ENCODE data around the gene PCDHGA10.

The PCDHGA10 gene

DNA sequence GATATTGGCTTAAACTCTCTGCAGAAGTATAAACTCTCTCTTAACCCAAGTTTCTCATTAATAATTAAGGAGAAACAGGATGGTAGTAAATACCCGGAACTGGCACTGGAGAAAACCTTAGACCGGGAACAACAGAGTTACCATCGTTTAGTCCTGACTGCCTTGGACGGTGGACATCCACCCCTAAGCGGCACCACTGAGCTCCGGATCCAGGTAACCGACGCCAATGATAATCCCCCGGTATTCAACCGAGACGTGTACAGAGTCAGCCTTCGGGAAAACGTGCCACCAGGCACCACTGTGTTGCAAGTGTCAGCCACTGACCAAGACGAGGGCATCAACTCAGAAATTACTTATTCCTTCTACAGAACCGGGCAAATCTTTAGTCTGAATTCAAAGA lies 14.2 kb upstream of the PCDHGA10 start:
- H3K27me3 ChIP-seq (ENCODE audit: insufficient read depth, low read length, poor library complexity, severe bottlenecking), result no peaks in the 10 kb centered on the region
- no peaks in the 10 kb centered on the region for H3K9me3 ChIP-seq (ENCODE audit: insufficient read depth, low read depth, low read length)
- H2AFZ ChIP-seq (ENCODE audit: low read length), result no peak overlapping the region
- no peaks in the 10 kb centered on the region for H4K20me1 ChIP-seq (ENCODE audit: insufficient read depth, low read length, poor library complexity, severe bottlenecking)
- H3K36me3 ChIP-seq (ENCODE audit: insufficient read depth, low read length), result no peaks in the 10 kb centered on the region
- no peaks in the 10 kb centered on the region for H3F3A ChIP-seq (ENCODE audit: low read depth)
- H3K79me2 ChIP-seq (ENCODE audit: insufficient read depth, low read length), result no peaks in the 10 kb centered on the region
- no peaks in the 10 kb centered on the region for H3K9me2 ChIP-seq (replicated peaks; ENCODE audit: low read depth, low read length)
- no peak overlapping the region for H3K4me2 ChIP-seq (ENCODE audit: low read depth, low read length, poor library complexity, severe bottlenecking)
- no peaks in the 10 kb centered on the region for H3K4me1 ChIP-seq (ENCODE audit: insufficient read depth, low read length, poor library complexity, severe bottlenecking)
- H3K9ac ChIP-seq (ENCODE audit: low read depth, low read length, poor library complexity, severe bottlenecking), result no peak overlapping the region
- H3K4me3 ChIP-seq (ENCODE audit: low read length, poor library complexity, severe bottlenecking), result no peak overlapping the region
- TF ChIP-seq, protein P1, sequence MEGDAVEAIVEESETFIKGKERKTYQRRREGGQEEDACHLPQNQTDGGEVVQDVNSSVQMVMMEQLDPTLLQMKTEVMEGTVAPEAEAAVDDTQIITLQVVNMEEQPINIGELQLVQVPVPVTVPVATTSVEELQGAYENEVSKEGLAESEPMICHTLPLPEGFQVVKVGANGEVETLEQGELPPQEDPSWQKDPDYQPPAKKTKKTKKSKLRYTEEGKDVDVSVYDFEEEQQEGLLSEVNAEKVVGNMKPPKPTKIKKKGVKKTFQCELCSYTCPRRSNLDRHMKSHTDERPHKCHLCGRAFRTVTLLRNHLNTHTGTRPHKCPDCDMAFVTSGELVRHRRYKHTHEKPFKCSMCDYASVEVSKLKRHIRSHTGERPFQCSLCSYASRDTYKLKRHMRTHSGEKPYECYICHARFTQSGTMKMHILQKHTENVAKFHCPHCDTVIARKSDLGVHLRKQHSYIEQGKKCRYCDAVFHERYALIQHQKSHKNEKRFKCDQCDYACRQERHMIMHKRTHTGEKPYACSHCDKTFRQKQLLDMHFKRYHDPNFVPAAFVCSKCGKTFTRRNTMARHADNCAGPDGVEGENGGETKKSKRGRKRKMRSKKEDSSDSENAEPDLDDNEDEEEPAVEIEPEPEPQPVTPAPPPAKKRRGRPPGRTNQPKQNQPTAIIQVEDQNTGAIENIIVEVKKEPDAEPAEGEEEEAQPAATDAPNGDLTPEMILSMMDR (conservative IDR thresholded peaks at IDR 0.05; ENCODE audit: low read length), result no peak
- no peak for TF ChIP-seq EZH2phosphoT487 (IDR thresholded peaks at IDR 0.05; ENCODE audit: borderline replicate concordance)

DNA sequence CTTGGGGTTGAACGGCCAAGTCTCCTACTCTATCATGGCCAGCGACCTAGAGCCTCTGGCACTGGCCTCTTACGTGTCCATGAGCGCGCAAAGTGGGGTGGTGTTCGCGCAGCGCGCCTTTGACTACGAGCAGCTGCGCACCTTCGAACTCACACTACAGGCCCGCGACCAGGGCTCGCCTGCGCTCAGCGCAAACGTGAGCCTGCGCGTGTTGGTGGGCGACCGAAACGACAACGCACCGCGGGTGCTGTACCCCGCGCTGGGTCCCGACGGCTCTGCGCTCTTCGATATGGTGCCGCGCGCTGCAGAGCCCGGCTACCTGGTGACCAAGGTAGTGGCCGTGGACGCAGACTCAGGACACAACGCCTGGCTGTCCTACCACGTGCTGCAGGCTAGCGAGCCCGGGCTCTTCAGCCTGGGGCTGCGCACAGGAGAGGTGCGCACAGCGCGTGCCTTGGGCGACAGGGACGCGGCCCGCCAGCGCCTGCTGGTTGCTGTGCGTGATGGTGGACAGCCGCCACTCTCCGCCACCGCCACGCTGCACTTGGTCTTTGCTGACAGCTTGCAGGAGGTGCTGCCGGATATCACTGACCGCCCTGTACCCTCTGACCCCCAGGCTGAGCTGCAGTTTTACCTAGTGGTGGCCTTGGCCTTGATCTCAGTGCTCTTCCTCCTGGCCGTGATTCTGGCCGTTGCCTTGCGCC lies 13.1 kb upstream of the PCDHGA10 start:
- H3K27me3 ChIP-seq (ENCODE audit: insufficient read depth, low read length, poor library complexity, severe bottlenecking), result no peaks in the 10 kb centered on the region
- H3K79me2 ChIP-seq (ENCODE audit: insufficient read depth, low read length), result no peaks in the 10 kb centered on the region
- no peak overlapping the region for H2AFZ ChIP-seq (ENCODE audit: low read length)
- no peaks in the 10 kb centered on the region for H3K4me1 ChIP-seq (ENCODE audit: insufficient read depth, low read length, poor library complexity, severe bottlenecking)
- H4K20me1 ChIP-seq (ENCODE audit: insufficient read depth, low read length, poor library complexity, severe bottlenecking), result no peaks in the 10 kb centered on the region
- H3F3A ChIP-seq (ENCODE audit: low read depth), result no peaks in the 10 kb centered on the region
- H3K9me3 ChIP-seq (ENCODE audit: insufficient read depth, low read depth, low read length), result no peaks in the 10 kb centered on the region
- TF ChIP-seq, protein P1 (conservative IDR thresholded peaks at IDR 0.05; ENCODE audit: low read length), result no peak
- no peak for TF ChIP-seq EZH2phosphoT487 (IDR thresholded peaks at IDR 0.05; ENCODE audit: borderline replicate concordance)
- no peaks in the 10 kb centered on the region for H3K36me3 ChIP-seq (ENCODE audit: insufficient read depth, low read length)
- no peak overlapping the region for H3K9ac ChIP-seq (ENCODE audit: low read depth, low read length, poor library complexity, severe bottlenecking)
- no peak overlapping the region for H3K4me3 ChIP-seq (ENCODE audit: low read length, poor library complexity, severe bottlenecking)
- H3K4me2 ChIP-seq (ENCODE audit: low read depth, low read length, poor library complexity, severe bottlenecking), result no peak overlapping the region
- no peaks in the 10 kb centered on the region for H3K9me2 ChIP-seq (replicated peaks; ENCODE audit: low read depth, low read length)

DNA sequence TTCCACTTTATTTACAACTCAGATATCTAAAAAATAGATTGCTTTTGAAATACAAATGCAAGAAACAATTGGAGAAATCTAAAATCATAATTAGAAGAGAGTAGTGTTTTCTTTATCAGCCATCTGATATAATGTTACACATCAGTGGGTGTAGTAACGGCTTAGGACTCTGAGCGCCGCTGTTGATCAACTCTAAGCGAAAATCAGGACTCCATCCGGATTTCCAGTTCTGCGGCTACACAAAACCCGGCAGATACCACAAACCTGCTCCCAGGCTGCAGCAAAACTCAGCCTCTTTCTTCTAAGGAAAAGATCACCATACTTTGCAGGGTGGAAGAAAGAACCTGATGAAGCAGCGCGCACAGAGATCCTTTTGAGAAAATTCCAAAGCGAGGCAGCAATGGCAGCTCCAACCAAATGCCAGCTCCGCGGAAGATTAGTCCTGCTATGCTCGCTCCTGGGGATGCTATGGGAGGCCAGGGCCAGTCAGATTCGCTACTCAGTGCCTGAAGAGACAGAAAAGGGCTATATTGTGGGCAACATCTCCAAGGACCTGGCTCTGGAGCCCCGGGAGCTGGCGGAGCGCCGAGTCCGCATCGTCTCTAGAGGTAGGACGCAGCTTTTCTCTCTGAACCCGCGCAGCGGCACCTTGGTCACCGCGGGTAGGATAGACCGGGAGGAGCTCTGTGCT lies 10.1 kb upstream of the PCDHGA10 start, which contains the start of gene PCDHGA9:
PCDHGA9 (plus strand) TSS at position 226 of the 691 bp plus-strand sequence; CDS start at position 401, 175 bp downstream.
- H3K4me3 ChIP-seq (ENCODE audit: low read length, poor library complexity, severe bottlenecking), result no peak within 1 kb of the TSS
- no peaks in the 10 kb centered on the region for H3F3A ChIP-seq (ENCODE audit: low read depth)
- no peaks in the 10 kb centered on the region for H3K27me3 ChIP-seq (ENCODE audit: insufficient read depth, low read length, poor library complexity, severe bottlenecking)
- H4K20me1 ChIP-seq (ENCODE audit: insufficient read depth, low read length, poor library complexity, severe bottlenecking), result no peaks in the 10 kb centered on the region
- no peaks in the 10 kb centered on the region for H3K36me3 ChIP-seq (ENCODE audit: insufficient read depth, low read length)
- H3K4me1 ChIP-seq (ENCODE audit: insufficient read depth, low read length, poor library complexity, severe bottlenecking), result no peaks in the 10 kb centered on the region
- H2AFZ ChIP-seq (ENCODE audit: low read length), result no peak within 1 kb of the TSS
- H3K79me2 ChIP-seq (ENCODE audit: insufficient read depth, low read length), result no peaks in the 10 kb centered on the region
- H3K4me2 ChIP-seq (ENCODE audit: low read depth, low read length, poor library complexity, severe bottlenecking), result no peak within 1 kb of the TSS
- H3K9ac ChIP-seq (ENCODE audit: low read depth, low read length, poor library complexity, severe bottlenecking), result no peak within 1 kb of the TSS
- H3K9me2 ChIP-seq (replicated peaks; ENCODE audit: low read depth, low read length), result no peaks in the 10 kb centered on the region
- TF ChIP-seq, protein P1 (conservative IDR thresholded peaks at IDR 0.05; ENCODE audit: low read length), result peak; percentile 36
- no peak for TF ChIP-seq EZH2phosphoT487 (IDR thresholded peaks at IDR 0.05; ENCODE audit: borderline replicate concordance)
- no peaks in the 10 kb centered on the region for H3K9me3 ChIP-seq (ENCODE audit: insufficient read depth, low read depth, low read length)
